Measurements from ENCODE around the gene TCF15.

TCF15 gene

DNA sequence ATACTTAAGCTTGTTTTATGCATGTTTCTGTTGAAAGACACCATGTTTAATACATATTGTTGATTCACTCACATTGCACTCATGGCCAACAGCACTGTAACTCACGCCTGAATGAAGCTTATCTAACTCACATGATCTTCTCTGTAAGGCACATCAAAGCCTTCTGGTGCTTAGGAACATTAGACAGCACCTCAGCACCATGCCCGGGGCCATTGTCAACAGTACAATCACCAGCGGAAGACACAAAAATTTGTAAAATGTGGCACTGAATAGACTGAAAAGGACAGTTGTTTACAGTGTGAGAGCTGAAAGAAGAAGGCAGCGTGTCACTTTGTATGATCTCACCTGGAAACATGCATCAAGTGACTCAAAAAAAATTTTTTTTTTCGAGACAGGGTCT lies 8.9 kb upstream of the TCF15 start:
- no peak for ATAC-seq
- TF ChIP-seq PPARA (CRISPR knock-in tag; IDR thresholded peaks at IDR 0.05; ENCODE audit: borderline replicate concordance) (no peak), ZC3H10 (CRISPR knock-in tag; IDR thresholded peaks at IDR 0.05) (no peak), ARNTL (CRISPR knock-in tag; IDR thresholded peaks at IDR 0.05; ENCODE audit: borderline replicate concordance, low read depth) (no peak), BACH2 (CRISPR knock-in tag; IDR thresholded peaks at IDR 0.05; ENCODE audit: borderline replicate concordance) (no peak), ESRRG (CRISPR knock-in tag; IDR thresholded peaks at IDR 0.05) (no peak), RARB (CRISPR knock-in tag; IDR thresholded peaks at IDR 0.05) (no peak), CSDC2 (CRISPR knock-in tag; IDR thresholded peaks at IDR 0.05) (no peak)

DNA sequence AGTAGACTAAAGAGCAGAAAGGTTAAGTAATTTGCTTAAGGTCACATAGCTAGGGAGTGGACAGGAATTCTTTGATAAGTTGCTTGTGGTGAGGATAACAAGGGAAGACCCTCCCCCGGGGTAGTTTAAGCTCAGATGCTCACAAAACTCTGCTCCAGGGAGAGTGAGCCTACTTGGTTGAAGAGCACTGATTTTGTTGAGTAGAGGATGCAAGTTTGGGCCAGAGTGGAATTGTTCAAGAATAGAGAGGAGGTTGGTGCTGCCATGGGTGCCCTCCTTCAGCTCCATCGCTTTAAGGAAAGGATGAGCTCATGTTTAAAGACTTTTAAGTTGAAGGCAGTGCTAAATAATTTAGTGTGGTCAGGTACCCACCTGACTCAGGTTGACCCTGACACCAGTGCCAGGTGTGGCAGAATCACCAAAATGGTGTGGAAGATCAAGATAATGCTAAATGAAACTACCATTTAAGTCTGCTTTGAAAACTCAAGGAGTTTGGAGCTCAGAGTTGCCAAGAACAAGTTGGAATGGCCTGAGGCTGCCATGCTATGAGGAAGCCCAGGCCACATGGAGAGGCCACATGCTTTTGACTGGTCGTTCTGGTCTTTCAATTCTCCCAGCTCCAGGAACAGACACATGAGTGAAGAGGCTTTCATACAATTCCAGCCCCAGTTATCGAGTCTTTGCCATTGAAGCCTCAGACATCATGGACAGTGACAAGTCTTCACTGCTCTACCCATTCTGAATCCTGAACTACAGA lies 8.0 kb upstream of the TCF15 start:
- TF ChIP-seq SNAI2 (CRISPR knock-in tag; IDR thresholded peaks at IDR 0.05) (no peak), ZNF8 (CRISPR knock-in tag; IDR thresholded peaks at IDR 0.05) (no peak), GLIS3 (CRISPR knock-in tag; IDR thresholded peaks at IDR 0.05) (no peak), BACH2 (CRISPR knock-in tag; IDR thresholded peaks at IDR 0.05; ENCODE audit: borderline replicate concordance) (no peak), CSDC2 (CRISPR knock-in tag; IDR thresholded peaks at IDR 0.05) (no peak)
- TF ChIP-seq, protein P1, sequence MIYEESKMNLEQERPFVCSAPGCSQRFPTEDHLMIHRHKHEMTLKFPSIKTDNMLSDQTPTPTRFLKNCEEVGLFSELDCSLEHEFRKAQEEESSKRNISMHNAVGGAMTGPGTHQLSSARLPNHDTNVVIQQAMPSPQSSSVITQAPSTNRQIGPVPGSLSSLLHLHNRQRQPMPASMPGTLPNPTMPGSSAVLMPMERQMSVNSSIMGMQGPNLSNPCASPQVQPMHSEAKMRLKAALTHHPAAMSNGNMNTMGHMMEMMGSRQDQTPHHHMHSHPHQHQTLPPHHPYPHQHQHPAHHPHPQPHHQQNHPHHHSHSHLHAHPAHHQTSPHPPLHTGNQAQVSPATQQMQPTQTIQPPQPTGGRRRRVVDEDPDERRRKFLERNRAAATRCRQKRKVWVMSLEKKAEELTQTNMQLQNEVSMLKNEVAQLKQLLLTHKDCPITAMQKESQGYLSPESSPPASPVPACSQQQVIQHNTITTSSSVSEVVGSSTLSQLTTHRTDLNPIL (CRISPR knock-in tag; IDR thresholded peaks at IDR 0.05; ENCODE audit: low read depth), result no peak
- ATAC-seq, result no peak

DNA sequence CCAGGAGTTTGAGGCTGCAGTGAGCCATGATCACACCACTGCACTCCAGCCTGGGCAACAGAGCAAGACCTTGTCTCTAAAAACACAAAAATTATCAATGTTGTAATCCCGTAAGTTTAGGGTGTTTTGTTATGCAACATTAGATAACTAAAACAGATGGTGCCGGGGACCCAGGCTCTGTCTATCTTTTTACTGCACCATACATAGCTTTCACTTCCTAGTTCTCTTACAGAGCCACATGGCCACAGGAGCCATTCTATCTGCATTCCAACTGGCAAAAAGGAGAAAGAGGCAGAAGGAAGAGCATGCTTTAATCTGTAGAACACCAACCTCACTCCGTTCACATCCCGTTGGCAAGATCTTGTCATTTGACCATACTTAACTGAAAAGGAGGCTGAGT lies 5.4 kb upstream of the TCF15 start:
- TF ChIP-seq PPARA (CRISPR knock-in tag; IDR thresholded peaks at IDR 0.05; ENCODE audit: borderline replicate concordance), result no peak
- no peak for TF ChIP-seq SNAI2 (CRISPR knock-in tag; IDR thresholded peaks at IDR 0.05)
- no peak for TF ChIP-seq ZNF8 (CRISPR knock-in tag; IDR thresholded peaks at IDR 0.05)
- TF ChIP-seq ISL1 (CRISPR knock-in tag; IDR thresholded peaks at IDR 0.05), result no peak
- TF ChIP-seq, protein P2, sequence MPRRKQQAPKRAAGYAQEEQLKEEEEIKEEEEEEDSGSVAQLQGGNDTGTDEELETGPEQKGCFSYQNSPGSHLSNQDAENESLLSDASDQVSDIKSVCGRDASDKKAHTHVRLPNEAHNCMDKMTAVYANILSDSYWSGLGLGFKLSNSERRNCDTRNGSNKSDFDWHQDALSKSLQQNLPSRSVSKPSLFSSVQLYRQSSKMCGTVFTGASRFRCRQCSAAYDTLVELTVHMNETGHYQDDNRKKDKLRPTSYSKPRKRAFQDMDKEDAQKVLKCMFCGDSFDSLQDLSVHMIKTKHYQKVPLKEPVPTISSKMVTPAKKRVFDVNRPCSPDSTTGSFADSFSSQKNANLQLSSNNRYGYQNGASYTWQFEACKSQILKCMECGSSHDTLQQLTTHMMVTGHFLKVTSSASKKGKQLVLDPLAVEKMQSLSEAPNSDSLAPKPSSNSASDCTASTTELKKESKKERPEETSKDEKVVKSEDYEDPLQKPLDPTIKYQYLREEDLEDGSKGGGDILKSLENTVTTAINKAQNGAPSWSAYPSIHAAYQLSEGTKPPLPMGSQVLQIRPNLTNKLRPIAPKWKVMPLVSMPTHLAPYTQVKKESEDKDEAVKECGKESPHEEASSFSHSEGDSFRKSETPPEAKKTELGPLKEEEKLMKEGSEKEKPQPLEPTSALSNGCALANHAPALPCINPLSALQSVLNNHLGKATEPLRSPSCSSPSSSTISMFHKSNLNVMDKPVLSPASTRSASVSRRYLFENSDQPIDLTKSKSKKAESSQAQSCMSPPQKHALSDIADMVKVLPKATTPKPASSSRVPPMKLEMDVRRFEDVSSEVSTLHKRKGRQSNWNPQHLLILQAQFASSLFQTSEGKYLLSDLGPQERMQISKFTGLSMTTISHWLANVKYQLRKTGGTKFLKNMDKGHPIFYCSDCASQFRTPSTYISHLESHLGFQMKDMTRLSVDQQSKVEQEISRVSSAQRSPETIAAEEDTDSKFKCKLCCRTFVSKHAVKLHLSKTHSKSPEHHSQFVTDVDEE (CRISPR knock-in tag; IDR thresholded peaks at IDR 0.05), result no peak
- TF ChIP-seq, protein P3, sequence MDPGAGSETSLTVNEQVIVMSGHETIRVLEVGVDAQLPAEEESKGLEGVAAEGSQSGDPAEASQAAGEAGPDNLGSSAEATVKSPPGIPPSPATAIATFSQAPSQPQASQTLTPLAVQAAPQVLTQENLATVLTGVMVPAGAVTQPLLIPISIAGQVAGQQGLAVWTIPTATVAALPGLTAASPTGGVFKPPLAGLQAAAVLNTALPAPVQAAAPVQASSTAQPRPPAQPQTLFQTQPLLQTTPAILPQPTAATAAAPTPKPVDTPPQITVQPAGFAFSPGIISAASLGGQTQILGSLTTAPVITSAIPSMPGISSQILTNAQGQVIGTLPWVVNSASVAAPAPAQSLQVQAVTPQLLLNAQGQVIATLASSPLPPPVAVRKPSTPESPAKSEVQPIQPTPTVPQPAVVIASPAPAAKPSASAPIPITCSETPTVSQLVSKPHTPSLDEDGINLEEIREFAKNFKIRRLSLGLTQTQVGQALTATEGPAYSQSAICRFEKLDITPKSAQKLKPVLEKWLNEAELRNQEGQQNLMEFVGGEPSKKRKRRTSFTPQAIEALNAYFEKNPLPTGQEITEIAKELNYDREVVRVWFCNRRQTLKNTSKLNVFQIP (CRISPR knock-in tag; IDR thresholded peaks at IDR 0.05; ENCODE audit: borderline replicate concordance, low read depth), result no peak
- TF ChIP-seq TCF4 (CRISPR knock-in tag; IDR thresholded peaks at IDR 0.05; ENCODE audit: borderline replicate concordance), result no peak
- no peak for TF ChIP-seq ZFP3 (CRISPR knock-in tag; IDR thresholded peaks at IDR 0.05)
- TF ChIP-seq ZNF70 (CRISPR knock-in tag; IDR thresholded peaks at IDR 0.05), result no peak
- no peak for TF ChIP-seq TOX (CRISPR knock-in tag; IDR thresholded peaks at IDR 0.05; ENCODE audit: borderline replicate concordance)
- TF ChIP-seq ZFP30 (CRISPR knock-in tag; IDR thresholded peaks at IDR 0.05), result no peak
- TF ChIP-seq ARNTL (CRISPR knock-in tag; IDR thresholded peaks at IDR 0.05; ENCODE audit: borderline replicate concordance, low read depth), result no peak
- no peak for TF ChIP-seq ZC3H10 (CRISPR knock-in tag; IDR thresholded peaks at IDR 0.05)
- no peak for TF ChIP-seq CSDC2 (CRISPR knock-in tag; IDR thresholded peaks at IDR 0.05)
- TF ChIP-seq, protein P1 (CRISPR knock-in tag; IDR thresholded peaks at IDR 0.05; ENCODE audit: low read depth), result no peak
- TF ChIP-seq ZNF565 (CRISPR knock-in tag; conservative IDR thresholded peaks at IDR 0.05; ENCODE audit: low read depth), result no peak
- TF ChIP-seq ESRRG (CRISPR knock-in tag; IDR thresholded peaks at IDR 0.05), result no peak
- no peak for TF ChIP-seq GLIS3 (CRISPR knock-in tag; IDR thresholded peaks at IDR 0.05)
- no peak for ATAC-seq

DNA sequence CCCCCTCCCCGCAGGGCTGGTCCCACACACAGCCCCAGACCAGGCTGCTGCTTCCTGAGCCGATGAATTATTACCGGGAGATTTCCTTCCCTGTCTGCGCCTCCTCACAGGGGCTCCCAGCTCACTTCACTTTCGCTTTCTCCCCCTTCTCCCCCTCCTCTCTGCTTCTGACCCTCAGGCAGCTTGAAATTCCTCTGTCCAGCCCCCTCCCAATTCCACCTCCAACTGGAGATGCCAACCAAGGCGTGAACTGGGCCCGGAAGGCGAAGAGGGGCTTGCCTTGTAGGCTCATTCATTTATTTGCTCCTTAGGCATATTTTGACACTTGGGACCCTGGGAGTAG lies 1.7 kb upstream of the TCF15 start:
- ATAC-seq, result no peak
- no peak for TF ChIP-seq GLIS3 (CRISPR knock-in tag; IDR thresholded peaks at IDR 0.05)
- TF ChIP-seq ARNTL (CRISPR knock-in tag; IDR thresholded peaks at IDR 0.05; ENCODE audit: borderline replicate concordance, low read depth), result no peak
- TF ChIP-seq OSR1 (CRISPR knock-in tag; IDR thresholded peaks at IDR 0.05), result no peak
- TF ChIP-seq, protein P4, sequence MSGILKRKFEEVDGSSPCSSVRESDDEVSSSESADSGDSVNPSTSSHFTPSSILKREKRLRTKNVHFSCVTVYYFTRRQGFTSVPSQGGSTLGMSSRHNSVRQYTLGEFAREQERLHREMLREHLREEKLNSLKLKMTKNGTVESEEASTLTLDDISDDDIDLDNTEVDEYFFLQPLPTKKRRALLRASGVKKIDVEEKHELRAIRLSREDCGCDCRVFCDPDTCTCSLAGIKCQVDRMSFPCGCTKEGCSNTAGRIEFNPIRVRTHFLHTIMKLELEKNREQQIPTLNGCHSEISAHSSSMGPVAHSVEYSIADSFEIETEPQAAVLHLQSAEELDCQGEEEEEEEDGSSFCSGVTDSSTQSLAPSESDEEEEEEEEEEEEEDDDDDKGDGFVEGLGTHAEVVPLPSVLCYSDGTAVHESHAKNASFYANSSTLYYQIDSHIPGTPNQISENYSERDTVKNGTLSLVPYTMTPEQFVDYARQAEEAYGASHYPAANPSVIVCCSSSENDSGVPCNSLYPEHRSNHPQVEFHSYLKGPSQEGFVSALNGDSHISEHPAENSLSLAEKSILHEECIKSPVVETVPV (CRISPR knock-in tag; IDR thresholded peaks at IDR 0.05), result no peak
- no peak for TF ChIP-seq ZC3H10 (CRISPR knock-in tag; IDR thresholded peaks at IDR 0.05)
- no peak for TF ChIP-seq ISL1 (CRISPR knock-in tag; IDR thresholded peaks at IDR 0.05)

Measured in SK-N-SH treated with all-trans-retinoic acid at 6 μM for 48 hours (cell line).